ENCODE results near the gene DDX23. TPM values are rescaled to one million over a fixed set of nuclear protein-coding genes. Genes with fewer than 3 reads are reported as not detected.
A peak's percentile ranks its signal among the peaks of the same experiment; 100 is the strongest.

Gene DDX23
- polyA plus RNA-seq, 3 donors, result 106 to 118 (median 106) TPM

DNA sequence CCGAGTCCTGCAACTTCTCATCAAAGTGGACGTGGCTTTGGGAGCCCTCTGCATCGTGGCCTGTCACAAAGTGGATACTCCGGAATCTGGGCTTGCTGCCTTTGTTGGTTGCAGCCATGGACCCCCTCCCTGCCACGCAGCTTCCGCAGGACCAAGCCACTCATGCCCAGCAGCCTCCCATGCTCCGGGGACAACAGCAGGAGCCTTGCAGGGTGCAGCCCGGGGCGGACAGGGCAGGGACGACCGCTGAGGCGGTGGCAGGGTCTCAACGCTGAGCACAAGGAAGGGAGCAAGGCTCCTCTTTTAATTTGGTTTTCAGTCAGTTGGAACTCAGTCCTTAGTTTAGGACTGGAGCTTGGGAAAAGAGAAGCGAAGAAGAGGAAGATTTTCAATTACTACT lies 51.0 kb downstream of the DDX23 start:
- no peak for DNase-seq (ENCODE audit: low read depth in 3 of 3, low spot score in 2 of 3)

GRCh38 chr12:48800457-48800856 lies 51.5 kb downstream of the DDX23 start:
- DNase-seq (ENCODE audit: low read depth in 3 of 3, low spot score in 2 of 3), result no peak

DNA sequence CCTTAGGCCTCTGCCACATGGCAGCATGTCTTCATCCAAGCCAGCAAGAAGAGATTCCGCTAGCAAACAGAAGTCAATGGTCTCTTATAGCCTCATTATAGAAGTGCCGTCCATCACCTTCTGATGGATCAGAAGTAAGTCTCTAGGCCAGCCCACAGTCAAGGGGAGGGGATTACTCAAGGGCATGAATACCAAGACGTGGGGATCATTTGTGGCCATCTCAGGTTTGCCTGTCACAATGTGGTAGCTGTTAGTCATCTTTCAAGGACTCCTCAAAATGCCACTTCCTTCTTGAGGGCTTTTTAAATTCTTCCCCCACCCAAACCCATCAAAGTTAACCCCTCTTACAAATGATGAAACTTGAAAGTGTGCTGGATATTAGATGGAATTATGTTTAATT lies 55.0 kb downstream of the DDX23 start:
- no peak for DNase-seq (ENCODE audit: low read depth in 3 of 3, low spot score in 2 of 3)

- peak in 1 of 3 donors; percentile 74 for DNase-seq (ENCODE audit: low read depth in 3 of 3, low spot score in 2 of 3)
Measured at GRCh38 chr12:48795550-48796455, 56.2 kb downstream of the DDX23 start.

DNA sequence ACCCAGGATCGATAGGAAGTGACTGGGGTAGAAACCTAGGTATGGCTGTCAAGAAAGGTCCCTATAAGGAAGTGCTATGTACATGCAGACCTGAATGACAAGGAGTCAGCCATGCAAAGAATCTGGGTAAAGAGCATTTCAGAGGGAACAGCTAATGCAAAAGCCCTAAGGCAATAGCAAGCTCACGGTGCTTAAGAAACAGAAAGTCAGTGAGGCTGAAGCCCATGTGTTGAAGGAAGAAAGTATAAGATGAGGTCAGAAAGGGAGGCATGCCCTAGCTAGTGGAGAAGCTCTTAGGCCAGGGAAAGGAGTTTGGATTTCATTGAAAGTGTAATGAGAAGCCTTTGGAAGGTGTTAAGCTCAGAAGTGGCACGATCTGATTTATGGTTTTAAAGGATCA lies 57.1 kb downstream of the DDX23 start:
- no peak for DNase-seq (ENCODE audit: low read depth in 3 of 3, low spot score in 2 of 3)

- DNase-seq (ENCODE audit: low read depth in 3 of 3, low spot score in 2 of 3), result no peak
Measured at GRCh38 chr12:48793696-48794095, 58.3 kb downstream of the DDX23 start.

DNA sequence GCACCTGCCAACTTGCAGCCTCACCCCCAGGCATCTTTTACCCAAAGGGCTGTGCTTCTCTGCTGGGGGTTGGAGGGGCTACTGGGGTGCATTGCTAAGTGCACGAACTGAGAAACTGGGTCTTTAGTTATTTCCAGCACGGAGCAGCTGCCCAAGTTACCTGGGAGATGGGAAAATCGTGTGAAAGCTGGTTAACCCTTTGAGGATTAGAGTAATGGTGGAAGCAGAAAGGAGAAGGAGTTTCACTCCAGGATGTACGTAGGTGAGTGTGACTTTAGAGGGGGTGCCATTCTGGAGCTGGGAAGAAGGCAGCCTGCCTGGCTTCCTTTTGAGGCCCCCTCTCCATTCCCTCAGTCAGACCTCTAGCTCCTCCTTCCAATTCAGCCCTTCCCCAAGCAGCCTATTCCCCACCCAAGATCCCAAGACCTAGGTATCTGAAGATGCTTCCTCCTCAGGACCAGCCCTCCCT lies 62.1 kb downstream of the DDX23 start:
- no peak for DNase-seq (ENCODE audit: low read depth in 3 of 3, low spot score in 2 of 3)

GRCh38 chr12:48788854-48789775 lies 62.8 kb downstream of the DDX23 start, which contains the start of gene ADCY6:
Gene ADCY6, minus strand, starts transcription at chr12:48789089. Its CDS starts 5,655 bp downstream, at chr12:48783434.
- peak in 2 of 3 donors; percentile 47 to 76 for DNase-seq (ENCODE audit: low read depth in 3 of 3, low spot score in 2 of 3)

DNA sequence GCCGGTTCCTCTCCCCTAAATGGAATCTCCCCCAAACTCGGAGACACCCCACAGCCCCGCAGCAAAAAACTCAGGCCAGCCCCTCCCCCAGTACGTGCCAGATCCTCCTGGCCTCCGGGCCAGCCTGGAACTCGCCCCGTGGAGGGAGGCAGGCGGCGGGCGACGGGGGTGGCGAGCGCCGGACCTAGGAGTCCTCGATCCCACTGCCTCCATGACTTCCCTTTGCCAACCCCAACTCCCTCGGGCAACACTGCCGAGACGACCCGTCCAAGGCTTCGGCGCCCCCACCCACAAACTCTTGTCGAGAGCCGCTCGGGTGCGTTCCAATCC lies 63.5 kb downstream of the DDX23 start:
- DNase-seq (ENCODE audit: low read depth in 3 of 3, low spot score in 2 of 3), result no peak

- no peak for DNase-seq (ENCODE audit: low read depth in 3 of 3, low spot score in 2 of 3)
Measured at GRCh38 chr12:48787791-48788523, 64.0 kb downstream of the DDX23 start.

DNA sequence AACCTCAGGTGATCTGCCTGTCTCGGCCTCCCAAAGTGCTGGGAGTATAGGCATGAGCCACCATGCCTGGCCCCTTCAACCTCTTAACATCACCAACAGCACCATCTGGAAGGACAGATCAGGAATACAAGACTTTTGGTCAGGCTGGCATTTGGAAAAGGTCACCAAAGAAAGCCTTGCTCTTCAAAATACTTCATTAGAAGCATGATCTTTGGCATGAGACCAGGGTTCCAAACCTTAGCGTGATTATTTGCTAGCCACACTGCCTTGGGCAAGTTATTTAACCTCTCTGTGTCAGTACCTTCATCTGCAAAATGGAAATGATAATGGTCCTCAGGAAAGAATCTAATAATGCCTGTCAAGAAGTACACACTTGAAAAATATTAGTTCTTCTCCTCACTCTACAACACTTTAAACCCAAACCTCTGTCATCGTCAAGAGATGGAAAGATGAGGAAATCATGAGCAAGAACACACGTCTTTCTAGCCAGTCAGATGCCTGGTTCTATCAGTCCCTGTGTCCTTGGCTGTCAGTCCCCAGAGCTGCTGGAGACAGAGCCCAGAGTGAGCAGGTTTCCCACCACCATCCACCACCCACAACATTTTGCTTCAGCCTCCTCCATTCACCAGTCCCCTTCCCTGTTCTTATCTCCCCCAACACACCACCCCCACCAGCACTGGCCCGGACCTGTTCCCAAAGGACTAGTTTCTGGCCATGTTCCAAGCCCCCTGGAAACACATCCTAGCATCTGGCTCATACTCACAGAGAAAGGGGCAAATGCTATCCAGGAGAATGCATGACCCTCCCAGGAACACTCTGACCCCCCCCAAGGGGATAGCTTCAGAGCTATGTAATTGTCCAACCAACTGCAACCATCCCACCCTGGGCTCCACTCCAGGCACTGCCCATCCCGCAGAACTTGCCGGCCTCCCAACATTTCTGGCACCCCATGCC lies 65.1 kb downstream of the DDX23 start:
- no peak for DNase-seq (ENCODE audit: low read depth in 3 of 3, low spot score in 2 of 3)

DNA sequence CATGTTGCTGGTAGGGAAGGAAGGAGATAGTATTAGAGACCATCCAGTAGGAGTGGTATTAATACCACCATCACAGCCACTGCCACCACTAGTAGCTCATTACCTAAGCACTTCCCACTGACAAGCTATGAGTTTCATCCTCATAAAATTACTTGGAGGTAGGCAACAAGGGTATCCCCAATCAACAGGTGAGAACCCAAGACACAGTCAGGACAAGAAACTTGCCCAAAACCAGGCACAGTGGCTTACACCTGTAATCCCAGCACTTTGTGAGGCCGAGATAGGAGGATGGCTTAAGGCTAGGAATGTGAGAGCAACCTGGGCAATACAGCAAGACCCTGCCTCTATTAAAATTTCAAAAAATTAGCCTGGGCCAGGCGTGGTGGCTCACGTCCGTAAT lies 68.5 kb downstream of the DDX23 start:
- DNase-seq (ENCODE audit: low read depth in 3 of 3, low spot score in 2 of 3), result no peak

DNA sequence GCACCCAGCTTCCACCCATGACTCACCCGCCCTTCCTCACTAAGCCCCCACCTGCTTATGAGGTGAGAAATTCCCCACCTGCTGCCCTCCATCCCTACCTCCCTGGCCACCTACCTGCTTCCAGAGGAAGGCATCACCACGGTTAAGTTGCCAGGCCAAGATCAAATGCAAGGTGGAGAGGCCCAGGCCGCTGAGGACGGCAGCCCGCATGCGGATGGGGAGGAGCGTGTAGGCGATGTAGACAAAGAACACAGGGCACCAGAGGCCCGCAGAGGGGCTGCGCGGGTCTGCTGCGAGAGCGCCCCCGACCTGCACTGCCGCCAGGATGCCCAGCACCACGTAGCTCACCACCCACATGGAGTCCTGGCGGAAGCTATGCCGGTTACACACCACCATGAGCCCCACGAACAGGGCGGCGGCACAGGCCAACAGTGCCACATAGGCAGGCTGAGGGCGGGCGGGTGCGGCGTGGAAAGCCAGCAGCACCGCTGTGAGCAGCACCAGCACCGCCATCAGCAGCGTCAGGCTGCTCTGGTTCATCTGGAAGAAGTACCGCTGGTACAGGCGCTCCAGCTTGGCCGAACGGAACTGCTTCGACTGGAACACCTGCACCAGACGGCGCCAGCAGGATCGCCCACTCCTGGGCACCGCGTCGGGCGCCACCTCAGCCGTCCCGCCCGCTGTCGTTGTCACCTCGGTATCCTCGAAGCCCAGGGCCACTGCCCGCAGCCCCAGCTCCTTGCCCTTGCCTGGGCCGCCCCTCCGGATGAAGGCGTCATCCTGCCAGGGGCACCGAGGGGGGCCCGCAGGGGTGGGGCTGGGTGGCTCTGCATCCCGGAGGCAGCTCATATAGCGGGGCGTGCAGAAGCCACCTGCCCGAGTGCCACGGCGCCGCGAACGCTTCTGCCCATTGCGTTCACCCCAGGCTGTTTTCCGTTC lies 69.2 kb downstream of the DDX23 start:
- DNase-seq (ENCODE audit: low read depth in 3 of 3, low spot score in 2 of 3), result no peak

GRCh38 chr12:48781750-48782456 lies 70.1 kb downstream of the DDX23 start:
- DNase-seq (ENCODE audit: low read depth in 3 of 3, low spot score in 2 of 3), result no peak

DNA sequence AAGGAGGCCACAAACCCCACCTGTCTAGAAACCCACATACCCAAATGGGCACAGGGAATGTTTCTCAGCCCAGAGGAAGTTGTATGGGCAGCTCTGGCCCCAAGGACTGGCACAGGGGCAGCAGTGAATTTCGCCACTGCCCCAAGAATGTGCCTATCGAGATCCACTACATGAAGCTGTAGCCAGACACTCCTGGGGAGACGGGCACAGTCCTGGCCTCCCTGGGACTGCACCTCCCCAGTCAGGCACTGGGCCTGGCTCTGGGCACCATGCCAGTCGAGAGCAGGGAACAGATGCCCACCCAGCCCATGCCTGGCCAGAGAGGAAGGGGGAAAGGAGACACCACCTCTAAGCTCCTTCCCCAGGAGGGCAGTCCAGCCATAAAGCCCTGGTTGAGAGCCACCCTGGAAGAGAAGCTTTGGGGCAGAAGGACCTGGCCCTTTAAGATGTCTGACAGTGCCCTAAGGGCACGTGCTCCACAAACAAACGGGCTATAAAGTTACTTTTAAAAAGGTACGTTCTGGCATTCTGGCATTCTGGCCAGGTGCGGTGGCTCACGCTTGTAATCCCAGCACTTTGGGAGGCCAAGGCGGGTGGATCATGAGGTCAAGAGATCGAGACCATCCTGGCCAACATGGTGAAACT lies 71.5 kb downstream of the DDX23 start:
- DNase-seq (ENCODE audit: low read depth in 3 of 3, low spot score in 2 of 3), result no peak

- no peak for DNase-seq (ENCODE audit: low read depth in 3 of 3, low spot score in 2 of 3)
Measured at GRCh38 chr12:48779869-48780268, 72.1 kb downstream of the DDX23 start.
